Smooth muscle cell (in vitro differentiated cells): ENCODE results near the gene WHAMM. TPM values are rescaled to one million over a fixed set of nuclear protein-coding genes. Genes with fewer than 3 reads are reported as not detected.

Experiments used
- DNase-seq: peaks from one replicate; lab custom pipeline; 2025; ENCODE audit not compliant: unreplicated experiment; lab: John Stamatoyannopoulos, UW
- H2AFZ ChIP-seq: fragments of 200-600 bp; sonication (generic); 2 replicates; pipeline ENCODE4 v1.6.0; 2016; ENCODE audit warnings: antibody characterized with exemption, low read depth, mild to moderate bottlenecking
- H3F3A ChIP-seq: fragments of 200-600 bp; sonication (generic); 2 replicates; pipeline ENCODE4 v1.6.0; 2017; ENCODE audit warnings: antibody characterized with exemption, low read depth
- H3K27ac ChIP-seq: fragments of 200-600 bp; sonication (generic); 2 replicates; pipeline ENCODE4 v1.5.1; 2016; ENCODE audit warnings: low read depth, mild to moderate bottlenecking
- H3K27me3 ChIP-seq: fragments of 200-600 bp; sonication (generic); 2 replicates; pipeline ENCODE4 v1.6.1; 2016; ENCODE audit warnings: low read depth, mild to moderate bottlenecking
- H3K36me3 ChIP-seq: fragments of 200-600 bp; sonication (generic); 2 replicates; pipeline ENCODE4 v1.5.1; 2016; ENCODE audit warnings: low read depth
- H3K4me1 ChIP-seq: fragments of 200-600 bp; sonication (generic); 2 replicates; pipeline ENCODE4 v1.5.1; 2016; ENCODE audit warnings: low read depth
- H3K4me2 ChIP-seq: fragments of 200-600 bp; sonication (generic); 2 replicates; pipeline ENCODE4 v1.6.0; 2016; ENCODE audit warnings: mild to moderate bottlenecking
- H3K4me3 ChIP-seq: fragments of 200-600 bp; sonication (generic); 2 replicates; pipeline ENCODE4 v1.5.1; 2016; ENCODE audit warnings: mild to moderate bottlenecking
- H3K79me2 ChIP-seq: fragments of 200-600 bp; sonication (generic); 2 replicates; pipeline ENCODE4 v1.6.0; 2016; ENCODE audit warnings: low read depth, mild to moderate bottlenecking
- H3K9ac ChIP-seq: fragments of 200-600 bp; sonication (generic); 2 replicates; pipeline ENCODE4 v1.6.0; 2016; ENCODE audit warnings: low read depth
- H3K9me3 ChIP-seq: fragments of 200-600 bp; sonication (generic); replicated peaks from 2 replicates; pipeline ENCODE4 v1.5.1; 2016; ENCODE audit warnings: low read depth
- H4K20me1 ChIP-seq: fragments of 200-600 bp; sonication (generic); 2 replicates; pipeline ENCODE4 v1.6.0; 2016; ENCODE audit warnings: low read depth
- CTCF ChIP-seq: fragments of 200-600 bp; sonication (generic); IDR thresholded peaks from 2 replicates; pipeline ENCODE4 v1.5.1; 2017; ENCODE audit warnings: borderline replicate concordance, mild to moderate bottlenecking, antibody characterized with exemption; ENCODE audit not compliant: insufficient read depth, poor library complexity, severe bottlenecking
- WGBS: methylation state at CpG from one replicate; pipeline ENCODE4 v1.1.7; 2016; ENCODE audit warnings: low lambda C conversion rate; 5-methylcytosine and 5-hydroxymethylcytosine counted together
- polyA plus RNA-seq: library from polyadenylated mRNA; unstranded; fragments of >200 nt; fragmentation: Nextera tagmentation; extraction: Ambion mirVana; gene quantifications from 2 replicates; pipeline ENCODE4 v1.2.1, GENCODE V29; 2016
- total RNA-seq: library from RNA; depleted of rRNA; stranded (reverse); fragments of >200 nt; gene quantifications from 2 replicates; pipeline ENCODE4 v1.2.3, GENCODE V29; 2014

The WHAMM gene
- total and polyA plus RNA-seq, 2 experiments from 2014 or later: 2.2 to 4.1 TPM

GRCh38 chr15:82849556-82850512 is 40.4 kb downstream of the WHAMM start:
- H3K4me2 ChIP-seq: peak overlapping the region; percentile 53
- H2AFZ ChIP-seq: peak overlapping the region; percentile 67
- H3K9ac ChIP-seq: no peak overlapping the region
- no peak overlapping the region for H3K27ac ChIP-seq
- no peaks in the 10 kb centered on the region for H4K20me1 ChIP-seq
- peak; percentile 67 for TF ChIP-seq CTCF
- no peaks in the 10 kb centered on the region for H3F3A ChIP-seq
- DNase-seq: no peak
- H3K79me2 ChIP-seq: no peaks in the 10 kb centered on the region
- H3K4me3 ChIP-seq: no peak overlapping the region
- peaks cover 7% of the 10 kb centered on the region for H3K4me1 ChIP-seq
- H3K9me3 ChIP-seq: no peaks in the 10 kb centered on the region
- H3K36me3 ChIP-seq: no peaks in the 10 kb centered on the region
- WGBS: 19% methylated on average over 23 of the region's 23 CpGs
- H3K27me3 ChIP-seq: no peaks in the 10 kb centered on the region

GRCh38 chr15:82850731-82851130 is 41.3 kb downstream of the WHAMM start:
- no peaks in the 10 kb centered on the region for H4K20me1 ChIP-seq
- no peaks in the 10 kb centered on the region for H3F3A ChIP-seq
- H3K4me1 ChIP-seq: peaks cover 7% of the 10 kb centered on the region
- no peak for TF ChIP-seq CTCF
- no peak overlapping the region for H3K9ac ChIP-seq
- H3K36me3 ChIP-seq: no peaks in the 10 kb centered on the region
- H3K4me2 ChIP-seq: no peak overlapping the region
- no peak overlapping the region for H3K27ac ChIP-seq
- no peaks in the 10 kb centered on the region for H3K79me2 ChIP-seq
- H3K4me3 ChIP-seq: no peak overlapping the region
- no peak overlapping the region for H2AFZ ChIP-seq
- no peaks in the 10 kb centered on the region for H3K9me3 ChIP-seq
- no peak for DNase-seq
- WGBS: 73% methylated on average over 5 of the region's 7 CpGs
- H3K27me3 ChIP-seq: no peaks in the 10 kb centered on the region

GRCh38 chr15:82851306-82851850 is 42.0 kb downstream of the WHAMM start:
- no peak overlapping the region for H3K4me3 ChIP-seq
- no peaks in the 10 kb centered on the region for H3F3A ChIP-seq
- no peaks in the 10 kb centered on the region for H3K79me2 ChIP-seq
- 89% methylated on average over 14 of the region's 14 CpGs for WGBS
- no peak overlapping the region for H3K4me2 ChIP-seq
- no peak for DNase-seq
- H3K4me1 ChIP-seq: peaks cover 7% of the 10 kb centered on the region
- no peaks in the 10 kb centered on the region for H3K27me3 ChIP-seq
- no peaks in the 10 kb centered on the region for H3K36me3 ChIP-seq
- H3K9ac ChIP-seq: no peak overlapping the region
- TF ChIP-seq CTCF: no peak
- no peaks in the 10 kb centered on the region for H3K9me3 ChIP-seq
- no peaks in the 10 kb centered on the region for H4K20me1 ChIP-seq
- no peak overlapping the region for H3K27ac ChIP-seq
- no peak overlapping the region for H2AFZ ChIP-seq
